Measurements from ENCODE around the gene SHROOM3.

DNA sequence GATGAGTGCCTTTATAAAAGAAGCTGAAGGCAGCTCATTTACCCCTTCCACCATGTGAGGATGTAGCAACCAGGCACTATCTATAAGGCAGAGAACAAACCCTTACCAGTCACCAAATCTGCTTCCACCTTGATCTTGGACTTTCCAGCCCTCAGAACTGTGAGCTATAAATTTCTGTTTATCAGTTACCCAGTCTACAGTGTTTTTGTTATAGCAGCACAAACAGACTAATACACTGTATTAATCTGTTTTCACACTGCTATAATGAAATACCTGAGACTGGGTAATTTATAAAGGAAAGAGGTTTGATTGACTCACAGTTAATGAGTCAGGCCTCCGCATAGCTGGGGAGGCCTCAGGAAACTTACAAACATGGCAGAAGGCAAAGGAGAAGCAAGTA is 371.7 kb downstream of the SHROOM3 start:
- TF ChIP-seq POLR2A (IDR thresholded peaks at IDR 0.05) = no peak
- TF ChIP-seq POLR2AphosphoS5 (IDR thresholded peaks at IDR 0.05) = no peak
- TF ChIP-seq, protein P1, sequence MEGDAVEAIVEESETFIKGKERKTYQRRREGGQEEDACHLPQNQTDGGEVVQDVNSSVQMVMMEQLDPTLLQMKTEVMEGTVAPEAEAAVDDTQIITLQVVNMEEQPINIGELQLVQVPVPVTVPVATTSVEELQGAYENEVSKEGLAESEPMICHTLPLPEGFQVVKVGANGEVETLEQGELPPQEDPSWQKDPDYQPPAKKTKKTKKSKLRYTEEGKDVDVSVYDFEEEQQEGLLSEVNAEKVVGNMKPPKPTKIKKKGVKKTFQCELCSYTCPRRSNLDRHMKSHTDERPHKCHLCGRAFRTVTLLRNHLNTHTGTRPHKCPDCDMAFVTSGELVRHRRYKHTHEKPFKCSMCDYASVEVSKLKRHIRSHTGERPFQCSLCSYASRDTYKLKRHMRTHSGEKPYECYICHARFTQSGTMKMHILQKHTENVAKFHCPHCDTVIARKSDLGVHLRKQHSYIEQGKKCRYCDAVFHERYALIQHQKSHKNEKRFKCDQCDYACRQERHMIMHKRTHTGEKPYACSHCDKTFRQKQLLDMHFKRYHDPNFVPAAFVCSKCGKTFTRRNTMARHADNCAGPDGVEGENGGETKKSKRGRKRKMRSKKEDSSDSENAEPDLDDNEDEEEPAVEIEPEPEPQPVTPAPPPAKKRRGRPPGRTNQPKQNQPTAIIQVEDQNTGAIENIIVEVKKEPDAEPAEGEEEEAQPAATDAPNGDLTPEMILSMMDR (IDR thresholded peaks at IDR 0.05 in 8 of 11, conservative IDR thresholded peaks at IDR 0.05 in 3 of 11) = no peak
